ENCODE results near the gene RNF144A.

DNA sequence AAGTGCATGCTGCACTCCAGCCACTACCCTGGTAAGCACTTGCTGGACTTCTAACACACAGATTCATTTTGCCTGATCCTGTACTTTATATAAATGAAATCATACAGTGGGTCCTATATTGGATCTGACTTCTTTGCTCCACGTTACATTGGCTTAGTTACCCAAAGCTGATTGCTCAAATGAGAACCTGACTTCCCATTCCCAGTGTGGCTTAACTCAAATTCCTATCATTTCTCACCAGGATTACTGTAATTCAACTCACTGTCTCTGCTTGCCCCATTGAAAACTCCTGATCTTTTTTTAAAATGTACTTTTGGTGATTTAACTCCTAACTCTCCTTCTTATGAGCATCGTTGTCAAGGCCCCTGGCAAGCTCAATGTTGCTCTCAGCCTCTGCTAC is 38.2 kb upstream of the RNF144A start:
- TF ChIP-seq, protein P1, sequence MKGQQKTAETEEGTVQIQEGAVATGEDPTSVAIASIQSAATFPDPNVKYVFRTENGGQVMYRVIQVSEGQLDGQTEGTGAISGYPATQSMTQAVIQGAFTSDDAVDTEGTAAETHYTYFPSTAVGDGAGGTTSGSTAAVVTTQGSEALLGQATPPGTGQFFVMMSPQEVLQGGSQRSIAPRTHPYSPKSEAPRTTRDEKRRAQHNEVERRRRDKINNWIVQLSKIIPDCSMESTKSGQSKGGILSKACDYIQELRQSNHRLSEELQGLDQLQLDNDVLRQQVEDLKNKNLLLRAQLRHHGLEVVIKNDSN (IDR thresholded peaks at IDR 0.05) = no peak
- TF ChIP-seq EP300 (IDR thresholded peaks at IDR 0.05; ENCODE audit: borderline replicate concordance) (no peak), TEAD4 (IDR thresholded peaks at IDR 0.05) (no peak), FOXM1 (IDR thresholded peaks at IDR 0.05; ENCODE audit: borderline replicate concordance, low read depth) (no peak)

Data from Ishikawa (cell line).